ENCODE results near the gene MBOAT7.
"Not testable (repeated sequence)": the region's sequence is repeated elsewhere in the genome, so short reads cannot be mapped to it uniquely, and the experiment has no call there.

Gene MBOAT7, protein sequence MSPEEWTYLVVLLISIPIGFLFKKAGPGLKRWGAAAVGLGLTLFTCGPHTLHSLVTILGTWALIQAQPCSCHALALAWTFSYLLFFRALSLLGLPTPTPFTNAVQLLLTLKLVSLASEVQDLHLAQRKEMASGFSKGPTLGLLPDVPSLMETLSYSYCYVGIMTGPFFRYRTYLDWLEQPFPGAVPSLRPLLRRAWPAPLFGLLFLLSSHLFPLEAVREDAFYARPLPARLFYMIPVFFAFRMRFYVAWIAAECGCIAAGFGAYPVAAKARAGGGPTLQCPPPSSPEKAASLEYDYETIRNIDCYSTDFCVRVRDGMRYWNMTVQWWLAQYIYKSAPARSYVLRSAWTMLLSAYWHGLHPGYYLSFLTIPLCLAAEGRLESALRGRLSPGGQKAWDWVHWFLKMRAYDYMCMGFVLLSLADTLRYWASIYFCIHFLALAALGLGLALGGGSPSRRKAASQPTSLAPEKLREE

DNA sequence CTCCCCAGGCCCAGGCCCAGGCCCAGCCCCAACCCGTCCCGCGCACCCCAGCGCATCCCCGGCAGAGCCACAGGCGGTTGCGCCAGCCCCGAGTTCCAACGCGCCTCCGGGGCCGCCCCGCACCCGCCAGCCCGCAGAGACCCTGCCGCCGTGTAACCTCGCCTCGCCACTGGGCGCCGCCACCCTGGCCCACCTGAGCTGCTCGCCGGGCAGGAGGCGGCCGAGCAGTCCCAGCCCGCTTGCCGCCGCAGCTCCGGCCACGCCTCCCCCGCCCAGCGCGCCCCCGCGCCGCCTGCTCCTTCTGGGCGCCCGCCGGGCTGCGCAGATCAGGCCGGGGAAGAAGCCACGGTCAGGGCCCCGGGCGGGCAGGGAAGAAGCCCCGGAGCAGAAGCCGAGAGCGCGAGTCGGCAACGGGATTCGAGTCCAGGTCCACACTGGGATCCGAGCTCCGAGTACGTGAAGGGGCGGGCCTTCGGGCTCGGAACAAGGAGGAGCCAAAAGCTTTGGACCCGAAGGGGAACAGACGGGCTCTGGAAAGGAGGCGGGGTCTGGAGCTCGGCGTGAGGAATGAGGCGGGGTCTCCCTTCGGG is at the start of gene MBOAT7:
MBOAT7 (minus strand) TSS at position 436 of the 590 bp plus-strand sequence. CDS start 1,072 bp downstream, outside the sequence.
- no peak for DNase-seq

DNA sequence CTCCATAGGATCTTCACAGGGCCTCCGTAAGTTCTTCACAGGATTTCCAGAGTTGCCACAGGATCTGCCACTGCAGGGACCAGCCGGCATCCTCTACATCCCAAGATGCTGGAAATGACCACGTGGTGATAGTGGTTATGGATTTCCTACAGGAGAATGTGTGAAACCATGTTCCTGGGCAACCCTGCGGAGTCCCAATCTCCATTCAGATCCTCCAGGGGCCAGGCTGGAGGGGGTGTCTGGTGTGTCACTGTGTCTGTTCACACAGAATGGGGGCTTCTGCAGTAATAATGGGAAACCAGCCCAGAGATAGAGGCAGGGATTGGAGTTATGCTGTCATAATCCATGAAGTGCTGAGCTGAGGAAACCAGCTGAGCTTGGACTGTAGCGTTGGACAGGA is 44.6 kb upstream of the MBOAT7 start:
- no peak for DNase-seq

DNA sequence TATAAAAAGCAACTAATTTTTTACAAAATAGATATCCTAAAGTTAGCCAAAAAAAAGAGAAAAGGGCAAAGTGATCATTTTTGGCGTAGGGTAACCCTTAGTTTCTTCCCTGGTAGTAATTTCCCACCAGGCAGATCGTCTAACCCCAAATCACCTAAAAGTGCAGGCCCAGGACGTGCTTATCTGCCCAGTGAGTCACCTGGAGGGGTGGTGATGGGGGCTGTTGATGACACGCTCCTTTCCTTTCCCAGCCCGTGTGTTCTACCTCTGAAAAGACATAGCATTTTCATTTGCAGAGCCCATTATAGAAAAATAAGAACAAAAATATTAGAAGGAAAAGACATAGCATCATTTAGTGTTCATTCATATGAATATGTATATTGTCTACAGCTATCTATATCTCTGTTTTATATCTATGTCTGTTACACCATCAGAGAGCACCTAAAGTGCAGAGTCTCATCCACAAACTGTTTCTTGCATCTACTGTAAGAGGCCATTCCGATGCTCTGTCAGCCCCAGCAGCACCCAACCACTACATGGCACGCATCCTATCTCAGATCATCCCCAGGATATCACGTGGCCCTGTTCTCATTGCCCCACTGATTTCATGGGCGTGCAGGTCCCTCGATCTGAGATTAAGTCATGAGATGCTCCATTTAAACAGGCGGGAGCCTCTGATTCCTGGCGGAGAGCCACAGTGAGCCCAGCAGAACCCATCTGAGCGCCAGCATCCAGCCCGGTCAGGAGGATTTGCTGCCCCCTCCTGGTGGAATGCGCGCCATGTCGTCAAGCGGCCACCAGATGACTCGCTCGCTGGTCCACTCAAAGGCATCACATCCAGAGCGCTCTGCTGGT is 41.9 kb upstream of the MBOAT7 start:
- DNase-seq: peak; percentile 75

DNA sequence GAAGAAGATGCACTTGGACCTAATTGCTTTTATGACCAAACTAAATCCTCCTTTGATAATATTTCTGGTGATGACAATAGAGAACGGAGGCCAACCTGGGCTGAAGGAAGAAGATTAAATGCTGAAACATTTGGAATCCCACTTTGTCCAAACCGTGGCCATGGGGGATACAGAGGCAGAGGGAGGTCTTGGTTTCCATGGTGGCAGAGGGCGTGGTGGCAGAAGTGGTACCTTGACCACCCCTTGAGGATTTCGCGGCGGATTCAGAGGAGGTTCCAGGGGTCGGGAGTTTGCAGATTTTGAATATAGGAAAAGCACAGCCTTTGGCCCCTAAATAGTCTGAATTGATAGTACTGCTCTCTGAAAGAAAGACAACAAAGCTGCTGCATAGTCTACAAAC is 40.7 kb upstream of the MBOAT7 start:
- no peak for DNase-seq

DNA sequence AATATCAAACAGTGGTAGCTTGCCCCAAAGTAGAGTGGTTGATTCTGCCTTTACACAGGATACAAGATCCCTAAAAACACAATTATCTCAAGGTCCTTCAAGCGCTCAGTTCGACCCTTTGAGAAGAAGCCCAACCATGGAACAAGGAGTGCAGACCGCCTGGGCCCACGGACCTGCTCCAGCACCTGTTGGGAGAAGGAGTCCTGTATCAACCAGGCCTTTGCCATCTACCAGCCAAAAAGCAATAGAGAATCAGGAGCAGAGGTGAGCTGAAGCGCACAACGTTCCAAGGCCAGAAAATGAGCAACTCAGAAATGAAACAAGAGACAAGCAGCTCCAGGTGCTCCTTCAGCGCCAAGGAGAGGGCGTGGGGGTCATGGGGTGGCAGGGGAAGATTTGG is 39.8 kb upstream of the MBOAT7 start:
- no peak for DNase-seq

DNA sequence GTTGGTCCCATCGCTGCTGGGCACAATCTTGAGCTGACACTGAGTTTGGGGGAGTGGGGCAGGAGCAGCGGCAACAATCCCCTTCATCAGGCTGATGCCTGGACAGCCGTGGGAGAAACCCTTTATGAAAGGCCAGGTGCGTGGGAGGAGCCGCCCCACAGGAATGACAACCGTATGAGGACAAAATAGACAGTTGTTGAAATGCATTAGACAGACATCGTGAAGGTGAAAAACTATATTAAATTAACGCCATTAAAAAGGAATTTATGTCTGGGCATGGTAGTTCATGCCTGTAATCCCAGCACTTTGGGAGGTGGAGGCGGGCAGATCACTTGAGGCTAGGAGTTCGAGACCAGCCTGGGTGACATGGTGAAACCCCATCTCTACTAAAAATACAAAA is 35.2 kb upstream of the MBOAT7 start:
- not testable (repeated sequence) for DNase-seq

DNA sequence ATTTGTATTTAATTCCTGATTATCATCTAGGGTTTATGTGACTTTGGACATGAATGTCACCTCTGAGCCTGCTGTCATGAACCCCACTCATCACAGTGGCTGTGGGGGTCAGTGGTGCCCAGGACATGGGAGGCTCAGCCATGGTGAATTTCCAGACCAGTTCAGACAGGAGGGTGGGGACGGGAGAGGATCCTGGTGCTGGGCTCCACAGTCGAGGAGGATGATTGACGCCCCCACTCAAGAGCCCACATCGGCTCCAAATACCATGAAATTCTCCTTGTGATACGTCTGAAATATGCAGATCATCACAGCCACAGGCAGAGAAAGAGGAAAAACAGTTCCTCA is 34.5 kb upstream of the MBOAT7 start:
- not testable (repeated sequence) for DNase-seq

DNA sequence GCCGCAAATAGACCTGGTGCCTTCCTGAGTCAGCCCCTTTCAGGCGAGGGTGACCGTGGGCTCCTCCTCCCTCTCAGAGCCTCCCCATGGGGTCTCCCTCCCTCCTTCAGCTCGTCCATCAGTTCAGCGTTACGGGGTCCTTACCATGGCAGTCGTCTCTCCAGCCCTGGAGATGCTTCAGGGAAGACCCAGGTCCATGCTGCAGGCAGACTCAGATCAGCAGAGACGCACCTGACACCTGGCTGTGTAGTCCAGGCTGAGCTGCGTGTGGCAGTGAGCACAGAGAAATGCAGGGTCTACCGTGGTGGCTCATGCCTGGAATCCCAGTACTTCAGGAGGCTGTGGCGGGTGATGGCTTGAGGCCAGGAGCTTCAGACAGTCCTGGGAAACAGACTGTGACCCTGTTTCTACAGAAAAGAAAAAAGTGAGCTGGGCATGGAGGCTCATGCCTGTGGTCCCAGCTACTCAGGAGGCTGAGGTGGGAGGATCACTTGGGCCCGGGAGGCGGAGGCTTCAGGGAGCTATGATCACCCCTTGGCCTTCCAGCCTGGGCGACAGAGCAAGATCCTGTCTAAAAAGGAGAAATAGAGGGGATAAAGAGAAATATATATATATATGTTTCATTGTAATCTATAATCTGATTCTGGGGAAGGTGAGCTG is 34.0 kb upstream of the MBOAT7 start:
- not testable (repeated sequence) for DNase-seq

DNA sequence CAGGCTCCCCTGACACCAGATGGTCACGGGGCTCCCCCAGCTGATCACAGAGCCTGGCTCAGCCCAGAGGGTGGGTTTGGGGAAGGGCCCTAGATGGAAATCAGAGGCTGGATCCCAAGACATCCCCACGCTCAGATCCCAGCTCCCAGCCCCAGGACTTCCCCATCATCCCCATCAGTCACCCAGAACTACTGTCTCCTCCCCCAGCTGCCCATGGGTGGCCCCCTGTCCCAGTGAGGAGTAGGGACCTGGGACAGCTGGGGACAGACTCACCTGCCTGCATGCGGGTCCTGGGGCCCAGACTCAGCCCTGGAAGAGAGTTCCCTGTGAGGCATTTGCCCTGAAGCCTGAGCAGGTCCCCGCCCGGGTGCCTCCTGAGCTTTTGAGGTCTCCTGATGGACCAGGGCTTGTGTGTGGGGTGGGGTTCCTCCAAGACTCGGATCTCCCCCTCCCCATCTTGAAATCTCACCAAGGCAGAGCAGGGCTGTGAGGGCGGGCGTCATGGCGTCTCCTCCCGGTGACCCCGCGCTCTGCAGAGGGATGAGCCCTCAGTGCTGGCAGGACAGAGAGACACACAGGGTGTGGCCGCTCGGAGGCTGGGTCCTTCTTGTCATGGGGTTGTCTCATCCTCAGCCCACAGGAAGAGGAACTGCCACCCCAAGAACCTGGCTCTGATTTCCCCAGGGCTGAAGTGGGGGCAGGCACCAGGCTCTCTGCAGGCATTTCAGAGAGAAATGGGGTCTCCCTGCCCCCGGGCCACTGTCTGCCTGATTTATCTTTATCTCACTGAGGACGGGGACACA is 33.3 kb upstream of the MBOAT7 start, which contains the start of gene LILRB3:
LILRB3 (minus strand) TSS at position 534 of the 803 bp plus-strand sequence; CDS start at position 503, 31 bp downstream.
- DNase-seq: not testable (repeated sequence)

DNA sequence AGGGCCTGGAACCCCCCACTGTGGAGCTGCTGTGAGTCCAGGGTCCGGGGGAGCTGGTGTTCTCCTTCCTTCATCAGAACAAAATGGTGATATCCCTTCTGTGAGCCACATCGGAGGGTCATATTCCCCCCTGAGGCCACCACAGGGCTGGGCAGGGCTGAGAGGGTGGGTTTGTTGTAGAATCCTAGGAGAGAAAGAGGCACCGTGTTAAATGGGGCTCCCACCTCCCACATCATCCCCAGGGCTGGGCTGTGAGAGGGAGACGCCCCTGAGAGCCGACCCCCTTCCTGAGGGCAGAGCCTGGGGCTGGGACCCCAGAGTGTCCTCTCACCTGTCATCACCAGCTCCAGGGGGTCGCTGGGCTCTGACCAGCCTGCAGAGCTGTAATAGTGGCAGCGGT is 32.6 kb upstream of the MBOAT7 start:
- not testable (repeated sequence) for DNase-seq

DNA sequence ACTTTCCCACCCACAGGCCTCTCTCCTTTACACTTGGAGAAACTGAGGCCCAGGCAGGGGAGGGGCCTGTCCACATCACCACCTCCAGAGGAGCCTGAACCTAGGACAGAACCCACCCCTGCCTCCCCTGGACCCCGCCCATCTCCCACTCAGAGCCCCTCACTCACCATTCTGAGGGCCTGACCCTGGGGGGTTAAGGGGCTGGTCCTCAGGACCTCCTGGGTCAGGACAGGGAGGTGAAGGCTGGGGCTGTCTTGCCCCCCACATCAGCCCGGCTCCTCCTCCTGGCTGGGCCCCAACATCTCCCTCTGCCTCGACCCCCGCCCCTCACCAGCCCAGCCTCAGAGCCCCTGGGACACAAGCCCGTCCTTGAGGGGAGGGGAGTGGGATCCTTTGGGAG is 30.3 kb upstream of the MBOAT7 start:
- DNase-seq: not testable (repeated sequence)

DNA sequence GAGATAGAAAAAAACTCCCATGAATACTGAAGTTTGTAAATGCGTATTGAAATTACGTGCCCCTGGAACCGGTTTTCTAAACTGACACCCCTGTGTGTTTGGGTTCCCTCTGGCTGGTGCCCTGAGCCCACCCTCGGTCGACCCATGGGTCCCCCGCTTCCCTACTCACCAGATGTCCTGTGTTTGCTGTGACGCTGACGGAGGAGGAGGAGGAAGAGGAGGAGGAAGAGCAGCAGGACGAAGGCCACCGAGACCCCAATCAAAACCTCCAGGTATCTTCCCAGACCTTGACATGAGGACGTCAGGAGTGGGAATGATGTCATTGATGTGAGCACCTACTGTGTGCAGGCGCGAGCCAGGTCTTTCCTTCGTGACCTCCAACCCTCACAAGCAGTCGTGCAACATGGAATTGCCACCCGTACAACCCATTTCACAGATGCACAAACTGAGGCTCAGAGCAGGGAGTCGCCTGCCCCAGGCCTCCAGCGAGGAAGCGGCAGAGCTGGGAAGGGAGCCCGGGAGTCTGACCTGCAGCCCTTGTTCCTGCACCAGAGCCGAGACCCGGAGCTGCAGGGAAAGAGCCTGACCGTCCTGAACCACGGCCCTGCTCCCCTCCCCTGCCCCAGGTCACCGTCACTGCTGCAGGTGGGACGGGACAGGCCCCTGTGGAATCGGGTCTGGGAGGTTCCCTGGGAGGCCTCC is 29.7 kb upstream of the MBOAT7 start:
- no peak for DNase-seq

DNA sequence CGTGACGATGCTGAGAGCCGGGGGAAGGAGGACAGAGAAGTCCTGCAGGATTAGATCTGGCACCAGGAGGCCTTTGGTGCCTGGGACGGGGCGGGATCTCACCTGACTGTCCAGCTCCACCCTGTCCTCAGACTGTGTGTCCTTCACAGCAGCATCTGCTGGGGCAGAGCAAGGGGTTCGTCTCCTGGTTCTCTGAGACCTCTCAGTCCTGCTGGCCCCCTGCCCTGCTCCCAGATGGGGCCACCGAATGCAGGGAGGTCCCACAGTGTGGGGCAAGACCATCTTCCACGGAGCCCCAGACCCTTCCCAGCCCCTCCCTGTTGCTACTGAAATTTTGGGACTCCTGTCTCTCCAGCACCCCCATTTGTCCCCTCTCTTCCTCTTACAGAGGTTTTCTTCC is 28.9 kb upstream of the MBOAT7 start:
- no peak for DNase-seq

DNA sequence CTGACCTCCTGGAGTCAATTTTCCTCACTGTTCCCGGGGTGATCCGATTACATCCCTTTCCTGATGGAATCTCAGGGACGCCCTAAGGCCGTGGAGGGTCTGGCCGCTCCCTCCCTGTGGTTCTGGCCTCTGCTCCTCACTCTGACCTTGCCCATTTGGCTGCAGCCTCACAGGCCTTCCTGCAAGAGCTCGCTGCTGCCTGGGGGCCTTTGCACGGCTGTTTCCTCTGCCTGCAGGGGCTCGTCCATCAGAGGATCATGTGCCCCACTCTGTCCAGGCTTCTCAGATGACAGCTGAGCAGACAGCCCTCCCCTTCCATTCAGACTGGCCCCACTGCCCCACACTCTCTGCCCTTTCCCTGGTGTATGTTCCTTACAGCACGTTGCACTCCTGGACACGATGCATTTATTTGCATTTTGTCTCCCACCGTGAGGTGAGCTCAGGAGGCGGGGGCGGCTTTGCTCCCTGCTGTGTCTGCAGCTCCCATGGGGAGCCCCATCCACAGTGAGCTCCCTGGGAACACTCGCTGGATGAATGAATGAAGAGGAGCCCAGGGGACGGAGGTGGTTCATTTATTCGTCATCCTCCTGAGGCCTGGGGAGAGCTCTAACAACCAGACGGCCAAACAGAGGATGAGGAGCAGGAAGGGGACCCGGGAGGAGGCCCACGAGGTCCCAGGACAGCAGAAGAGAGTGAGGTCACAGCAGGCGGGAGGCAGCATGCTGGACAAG is 28.3 kb upstream of the MBOAT7 start:
- not testable (repeated sequence) for DNase-seq

DNA sequence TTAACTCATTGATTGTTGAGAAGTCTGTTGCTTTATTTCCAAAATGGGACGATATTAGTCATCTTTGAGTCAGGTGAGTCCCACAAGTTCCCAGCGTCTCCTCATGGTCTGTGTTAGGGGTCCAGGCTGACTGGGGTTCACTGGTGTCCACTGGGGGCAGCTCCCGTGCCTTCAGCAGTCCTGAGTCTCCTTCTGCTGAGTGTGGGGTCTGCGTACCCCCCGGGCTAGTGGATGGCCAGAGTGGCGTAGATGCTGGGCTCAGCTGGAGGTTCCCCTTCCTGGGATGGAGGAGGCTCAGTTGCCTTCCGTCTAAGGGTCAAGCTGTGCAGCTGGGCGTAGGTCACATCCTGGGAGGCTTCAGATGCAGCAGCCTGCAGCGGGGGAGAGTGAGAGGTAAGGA is 27.5 kb upstream of the MBOAT7 start:
- DNase-seq: no peak

DNA sequence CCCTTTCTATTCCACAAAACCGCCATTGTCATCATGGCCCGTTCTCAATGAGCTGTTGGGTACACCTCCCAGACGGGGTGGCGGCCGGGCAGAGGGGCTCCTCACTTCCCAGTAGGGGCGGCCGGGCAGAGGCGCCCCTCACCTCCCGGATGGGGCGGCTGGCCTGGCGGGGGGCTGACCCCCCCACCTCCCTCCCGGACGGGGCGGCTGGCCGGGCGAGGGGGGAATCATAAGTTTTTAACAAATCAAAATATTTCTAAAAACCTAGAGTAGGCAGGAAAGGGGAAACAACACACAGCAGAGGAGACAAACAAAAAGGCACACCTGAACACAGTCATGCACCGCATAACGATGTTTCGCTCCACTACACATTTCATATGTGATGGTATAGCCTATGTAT is 25.4 kb upstream of the MBOAT7 start:
- not testable (repeated sequence) for DNase-seq

DNA sequence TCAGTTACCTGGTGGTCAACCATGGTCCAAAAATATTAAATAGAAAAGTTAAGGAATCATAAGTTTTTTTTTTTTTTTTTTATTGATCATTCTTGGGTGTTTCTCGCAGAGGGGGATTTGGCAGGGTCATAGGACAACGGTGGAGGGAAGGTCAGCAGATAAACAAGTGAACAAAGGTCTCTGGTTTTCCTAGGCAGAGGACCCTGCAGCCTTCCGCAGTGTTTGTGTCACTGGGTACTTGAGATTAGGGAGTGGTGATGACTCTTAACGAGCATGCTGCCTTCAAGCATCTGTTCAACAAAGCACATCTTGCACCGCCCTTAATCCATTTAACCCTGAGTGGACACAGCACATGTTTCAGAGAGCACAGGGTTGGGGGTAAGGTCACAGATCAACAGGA is 24.8 kb upstream of the MBOAT7 start:
- not testable (repeated sequence) for DNase-seq

DNA sequence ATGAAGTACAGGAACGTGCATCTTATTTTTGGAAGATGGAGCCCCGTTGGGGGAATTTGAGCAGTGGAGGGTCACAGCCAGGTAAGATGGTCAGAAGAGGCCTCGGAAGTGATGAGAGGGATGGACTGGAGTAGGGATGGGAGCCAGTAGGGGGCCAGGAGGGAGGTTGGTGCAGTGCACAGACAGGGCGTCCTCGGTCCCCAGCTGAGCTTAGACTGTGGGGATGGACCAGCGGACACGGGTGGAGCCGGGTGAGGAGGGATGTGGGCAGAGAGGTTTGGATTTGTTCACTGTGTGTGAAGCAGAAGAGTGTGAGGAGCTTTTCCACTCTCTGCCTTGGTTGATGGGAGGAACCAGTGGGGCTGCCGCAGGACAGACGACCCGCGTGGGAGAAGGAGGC is 21.9 kb upstream of the MBOAT7 start:
- DNase-seq: no peak

DNA sequence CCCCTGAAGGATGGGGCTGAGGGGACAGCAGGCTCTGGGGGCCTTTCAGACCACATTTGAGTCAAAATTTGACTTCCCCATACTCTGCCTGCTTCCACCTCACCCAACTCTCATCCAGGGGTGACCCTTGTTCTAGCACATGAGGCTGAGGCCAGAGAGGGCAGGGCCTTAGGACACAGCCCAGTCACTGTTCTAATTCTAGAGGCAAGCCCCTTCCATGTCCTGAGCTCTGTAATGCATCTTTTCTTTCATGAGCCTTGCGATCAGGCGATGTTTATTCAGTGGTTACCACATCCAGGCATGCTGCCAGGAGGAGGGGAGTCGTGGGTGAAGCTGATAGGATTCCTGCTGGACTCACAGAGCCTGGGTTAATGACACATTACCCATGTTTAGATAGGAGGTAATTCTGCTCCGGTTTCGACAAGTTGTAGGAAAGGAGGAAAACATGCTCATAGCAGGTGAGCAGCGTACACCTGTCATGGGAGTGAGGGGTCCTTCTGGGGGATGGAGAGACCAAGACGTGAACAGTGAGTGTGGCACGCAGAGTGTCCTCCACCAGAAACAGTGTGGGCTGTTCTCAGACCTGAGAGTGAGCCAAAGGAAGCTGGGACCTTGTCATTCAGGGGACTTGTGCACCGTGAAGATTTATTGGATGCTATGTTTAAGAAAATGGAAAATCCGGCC is 20.6 kb upstream of the MBOAT7 start:
- peak; percentile 55 for DNase-seq
